ENCODE results near the gene NCAPG2. TPM values are rescaled to one million over a fixed set of nuclear protein-coding genes. Genes with fewer than 3 reads are reported as not detected.

The NCAPG2 gene
- total RNA-seq, 1 donor from 2014 or later = 5.6 TPM

- DNase-seq (ENCODE audit: low read depth in 2 of 2) = peak in 1 of 2 donors; percentile 27
These were observed 30.3 kb upstream of the NCAPG2 start for GRCh38 chr7:158734861-158735260.

GRCh38 chr7:158733775-158734494, 29.3 kb upstream of the NCAPG2 start:
- DNase-seq (ENCODE audit: low read depth in 2 of 2) = no peak

- no peak for DNase-seq (ENCODE audit: low read depth in 2 of 2)
These were observed 28.6 kb upstream of the NCAPG2 start for GRCh38 chr7:158733220-158733519.

GRCh38 chr7:158732494-158733219, 28.1 kb upstream of the NCAPG2 start:
- no peak for DNase-seq (ENCODE audit: low read depth in 2 of 2)

- DNase-seq (ENCODE audit: low read depth in 2 of 2) = no peak
These were observed 27.2 kb upstream of the NCAPG2 start for GRCh38 chr7:158731761-158732160.

- DNase-seq (ENCODE audit: low read depth in 2 of 2) = peak in 1 of 2 donors; percentile 76
These were observed 26.1 kb upstream of the NCAPG2 start for GRCh38 chr7:158730383-158731346.

- no peak for DNase-seq (ENCODE audit: low read depth in 2 of 2)
These were observed 25.2 kb upstream of the NCAPG2 start for GRCh38 chr7:158729646-158730382.

- DNase-seq (ENCODE audit: low read depth in 2 of 2) = no peak
These were observed 24.5 kb upstream of the NCAPG2 start for GRCh38 chr7:158728911-158729645.

GRCh38 chr7:158727690-158728089, 23.1 kb upstream of the NCAPG2 start:
- no peak for DNase-seq (ENCODE audit: low read depth in 2 of 2)

- no peak for DNase-seq (ENCODE audit: low read depth in 2 of 2)
These were observed 21.7 kb upstream of the NCAPG2 start for GRCh38 chr7:158726277-158726807.

- DNase-seq (ENCODE audit: low read depth in 2 of 2) = no peak
These were observed 20.8 kb upstream of the NCAPG2 start for GRCh38 chr7:158725506-158725800.

GRCh38 chr7:158724658-158725505, 20.3 kb upstream of the NCAPG2 start:
- DNase-seq (ENCODE audit: low read depth in 2 of 2) = no peak

- DNase-seq (ENCODE audit: low read depth in 2 of 2) = no peak
These were observed 19.2 kb upstream of the NCAPG2 start for GRCh38 chr7:158723714-158724385.

GRCh38 chr7:158723266-158723665, 18.7 kb upstream of the NCAPG2 start:
- no peak for DNase-seq (ENCODE audit: low read depth in 2 of 2)

GRCh38 chr7:158722574-158723237, 18.1 kb upstream of the NCAPG2 start:
- no peak for DNase-seq (ENCODE audit: low read depth in 2 of 2)

- DNase-seq (ENCODE audit: low read depth in 2 of 2) = no peak
These were observed 15.5 kb upstream of the NCAPG2 start for GRCh38 chr7:158720112-158720511.

GRCh38 chr7:158716802-158717201, 12.2 kb upstream of the NCAPG2 start:
- peak in 1 of 2 donors; percentile 14 for DNase-seq (ENCODE audit: low read depth in 2 of 2)

GRCh38 chr7:158710651-158711102, 6.1 kb upstream of the NCAPG2 start:
- DNase-seq (ENCODE audit: low read depth in 2 of 2) = no peak
